ENCODE results near the gene ZNF284.

The ZNF284 gene

DNA sequence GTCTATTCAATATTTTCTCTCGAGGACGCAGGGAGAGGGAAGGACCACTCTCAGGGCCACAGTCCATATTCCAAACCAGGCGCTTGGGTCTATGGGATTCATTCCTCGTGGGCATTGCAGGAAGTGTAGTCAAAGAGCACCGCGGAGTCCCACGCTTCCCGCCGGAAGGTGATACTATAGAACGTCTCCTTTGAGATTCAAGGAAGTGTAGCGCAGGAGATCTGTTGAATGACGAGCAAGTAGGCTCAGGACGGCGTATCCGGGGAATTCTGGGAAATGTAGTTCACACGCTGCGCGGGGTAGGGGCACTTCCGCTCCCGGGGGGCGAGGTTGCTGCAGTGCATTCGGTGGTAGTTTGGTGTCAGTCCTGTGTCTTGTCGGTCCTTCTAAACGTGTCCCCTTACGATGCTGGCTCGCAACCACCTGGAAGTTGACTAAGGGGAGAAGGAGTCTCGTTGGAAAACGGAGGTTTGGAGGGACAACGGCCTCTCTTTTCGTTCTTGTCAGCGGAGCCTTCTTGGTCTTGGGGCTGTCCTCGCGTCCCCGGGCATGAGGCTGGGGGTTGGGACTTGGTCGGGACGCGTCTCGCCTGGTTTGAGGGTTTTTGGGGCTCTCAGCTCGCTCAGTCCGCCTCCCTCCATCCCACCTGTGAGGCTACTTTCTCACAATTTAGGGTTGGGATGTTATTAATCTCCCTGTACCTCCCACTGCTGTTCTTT lies at the start of gene ZNF284:
TSS of gene ZNF284 (plus strand) at position 336 of the 719 bp plus-strand sequence. CDS start 4,231 bp downstream, outside the sequence.
- TF ChIP-seq, protein P1, sequence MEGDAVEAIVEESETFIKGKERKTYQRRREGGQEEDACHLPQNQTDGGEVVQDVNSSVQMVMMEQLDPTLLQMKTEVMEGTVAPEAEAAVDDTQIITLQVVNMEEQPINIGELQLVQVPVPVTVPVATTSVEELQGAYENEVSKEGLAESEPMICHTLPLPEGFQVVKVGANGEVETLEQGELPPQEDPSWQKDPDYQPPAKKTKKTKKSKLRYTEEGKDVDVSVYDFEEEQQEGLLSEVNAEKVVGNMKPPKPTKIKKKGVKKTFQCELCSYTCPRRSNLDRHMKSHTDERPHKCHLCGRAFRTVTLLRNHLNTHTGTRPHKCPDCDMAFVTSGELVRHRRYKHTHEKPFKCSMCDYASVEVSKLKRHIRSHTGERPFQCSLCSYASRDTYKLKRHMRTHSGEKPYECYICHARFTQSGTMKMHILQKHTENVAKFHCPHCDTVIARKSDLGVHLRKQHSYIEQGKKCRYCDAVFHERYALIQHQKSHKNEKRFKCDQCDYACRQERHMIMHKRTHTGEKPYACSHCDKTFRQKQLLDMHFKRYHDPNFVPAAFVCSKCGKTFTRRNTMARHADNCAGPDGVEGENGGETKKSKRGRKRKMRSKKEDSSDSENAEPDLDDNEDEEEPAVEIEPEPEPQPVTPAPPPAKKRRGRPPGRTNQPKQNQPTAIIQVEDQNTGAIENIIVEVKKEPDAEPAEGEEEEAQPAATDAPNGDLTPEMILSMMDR (IDR thresholded peaks at IDR 0.05; ENCODE audit: low read depth, low read length) = no peak
- peak; percentile 89 to 90 for DNase-seq (ENCODE audit: low read depth in 2 of 2)
- H3K4me3 ChIP-seq (replicated peaks in 1 of 2; ENCODE audit: low read depth in 2 of 2, low read length in 2 of 2) = peak within 1 kb of the TSS; percentile 74 to 83

DNA sequence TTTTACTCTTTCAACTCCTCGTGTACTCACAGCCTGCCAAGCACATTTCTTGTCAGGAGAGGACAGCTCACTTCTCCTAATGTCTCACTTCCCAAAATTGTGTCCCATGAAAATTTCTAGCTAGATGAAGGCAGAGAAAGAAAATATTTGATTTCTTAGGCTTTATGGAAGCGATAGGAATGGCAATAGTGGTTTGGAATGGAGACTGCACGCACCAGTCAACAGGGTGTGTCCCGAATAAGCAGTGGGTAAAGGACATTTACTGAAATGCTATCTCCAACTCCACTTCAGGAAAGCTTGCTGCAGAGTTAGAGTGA lies 47.1 kb upstream of the ZNF284 start:
- TF ChIP-seq, protein P1 (IDR thresholded peaks at IDR 0.05; ENCODE audit: low read depth, low read length) = no peak
- DNase-seq (ENCODE audit: low read depth in 2 of 2) = no peak
- peak overlapping the region; percentile 78 to 90 for H3K4me3 ChIP-seq (replicated peaks in 1 of 2; ENCODE audit: low read depth in 2 of 2, low read length in 2 of 2)

DNA sequence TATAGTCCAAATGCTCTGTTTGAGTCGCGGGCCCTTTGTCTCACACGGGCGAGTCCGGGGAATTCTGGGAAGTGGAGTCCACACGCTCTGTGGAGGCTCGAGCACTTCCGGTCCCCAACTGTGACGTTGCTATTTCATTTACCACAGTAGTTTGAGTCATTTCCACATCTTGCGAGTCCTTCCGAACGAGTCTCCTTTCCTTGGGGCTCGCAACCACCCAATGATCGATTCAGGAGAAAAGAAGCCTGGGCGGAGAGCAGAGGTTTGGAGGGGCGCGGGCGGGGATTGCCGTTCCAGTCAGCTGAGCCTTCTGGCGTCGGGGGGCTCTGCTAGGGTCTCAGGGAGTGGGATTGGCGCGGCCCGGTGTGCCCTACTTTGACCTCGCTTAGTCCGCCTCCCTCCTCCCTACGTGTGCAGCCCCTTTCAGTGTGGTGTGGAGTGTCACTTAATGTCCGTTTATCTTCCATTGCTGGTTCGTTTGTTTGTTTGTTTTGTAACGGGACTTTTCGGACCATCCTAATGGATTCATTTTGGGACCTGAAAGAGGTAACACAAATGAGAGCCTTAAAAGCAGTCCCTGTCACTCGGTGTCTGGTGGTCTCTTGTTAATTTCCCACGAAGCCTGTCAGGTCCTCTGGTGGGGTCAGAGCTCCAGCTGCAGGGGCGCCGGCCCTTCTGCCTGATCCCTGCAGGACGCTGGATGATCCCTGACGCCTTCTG lies 46.6 kb upstream of the ZNF284 start, which contains the start of gene ZNF222:
TSS of gene ZNF222 (plus strand) at position 163 of the 720 bp plus-strand sequence. CDS start at position 221, 58 bp downstream.
- TF ChIP-seq, protein P1 (IDR thresholded peaks at IDR 0.05; ENCODE audit: low read depth, low read length) = no peak
- peak; percentile 89 to 93 for DNase-seq (ENCODE audit: low read depth in 2 of 2)
- H3K4me3 ChIP-seq (replicated peaks in 1 of 2; ENCODE audit: low read depth in 2 of 2, low read length in 2 of 2) = peak within 1 kb of the TSS; percentile 78 to 90

DNA sequence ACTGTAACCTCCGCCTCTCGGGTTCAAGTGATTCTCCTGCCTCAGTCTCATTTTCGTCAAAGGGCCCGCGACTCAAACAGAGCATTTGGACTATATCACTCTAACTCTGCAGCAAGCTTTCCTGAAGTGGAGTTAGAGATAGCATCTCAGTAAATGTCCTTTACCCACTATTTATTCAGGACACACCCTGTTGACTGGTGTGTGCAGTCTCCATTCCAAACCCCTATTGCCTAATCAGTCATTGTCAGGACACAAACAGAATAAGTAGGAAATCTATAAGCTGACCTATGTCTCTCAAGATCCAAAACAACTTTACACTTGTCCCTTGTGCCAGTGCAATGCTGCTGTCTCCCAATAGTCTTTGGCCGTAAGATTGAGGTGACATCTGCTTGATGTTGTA lies 45.3 kb upstream of the ZNF284 start:
- DNase-seq (ENCODE audit: low read depth in 2 of 2) = no peak
- TF ChIP-seq, protein P1 (IDR thresholded peaks at IDR 0.05; ENCODE audit: low read depth, low read length) = no peak
- H3K4me3 ChIP-seq (replicated peaks in 1 of 2; ENCODE audit: low read depth in 2 of 2, low read length in 2 of 2) = no peak overlapping the region

DNA sequence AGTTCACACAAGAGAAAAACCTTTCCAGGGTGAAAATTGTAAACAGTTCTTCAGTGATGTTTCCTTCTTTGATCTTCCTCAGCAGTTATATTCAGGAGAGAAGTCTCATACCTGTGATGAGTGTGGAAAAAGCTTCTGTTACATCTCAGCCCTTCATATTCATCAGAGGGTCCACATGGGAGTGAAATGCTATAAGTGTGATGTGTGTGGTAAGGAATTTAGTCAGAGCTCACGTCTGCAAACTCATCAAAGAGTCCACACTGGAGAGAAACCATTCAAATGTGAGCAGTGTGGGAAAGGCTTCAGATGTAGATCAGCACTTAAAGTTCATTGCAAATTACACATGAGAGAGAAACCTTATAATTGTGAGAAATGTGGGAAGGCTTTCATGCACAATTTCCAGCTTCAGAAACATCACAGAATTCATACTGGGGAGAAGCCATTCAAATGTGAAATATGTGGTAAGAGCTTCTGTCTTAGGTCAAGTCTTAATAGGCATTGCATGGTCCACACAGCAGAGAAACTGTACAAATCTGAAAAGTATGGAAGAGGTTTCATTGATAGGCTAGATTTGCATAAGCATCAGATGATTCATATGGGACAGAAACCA lies 39.9 kb upstream of the ZNF284 start:
- DNase-seq (ENCODE audit: low read depth in 2 of 2) = peak in 1 of 2 donors; percentile 5
- TF ChIP-seq, protein P1 (IDR thresholded peaks at IDR 0.05; ENCODE audit: low read depth, low read length) = no peak
- no peak overlapping the region for H3K4me3 ChIP-seq (replicated peaks in 1 of 2; ENCODE audit: low read depth in 2 of 2, low read length in 2 of 2)

DNA sequence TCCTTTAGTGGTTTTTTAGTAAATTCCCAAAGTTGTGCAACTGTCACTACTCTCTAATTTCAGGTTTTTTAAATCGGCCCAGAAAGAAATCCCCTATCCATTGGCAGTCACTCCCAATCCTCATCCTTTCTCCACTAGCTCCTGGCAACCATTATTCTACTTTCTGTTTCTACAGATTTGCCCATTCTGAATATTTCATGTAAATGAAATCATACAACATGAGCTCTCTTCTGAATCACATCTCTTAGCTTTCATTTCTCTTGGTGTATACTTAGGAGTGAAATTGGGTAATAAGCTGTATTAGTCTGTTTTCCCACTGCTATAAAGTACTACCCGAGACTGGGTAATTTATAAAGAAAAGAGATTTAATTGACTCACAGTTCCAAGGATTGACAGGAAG lies 29.8 kb upstream of the ZNF284 start:
- TF ChIP-seq, protein P1 (IDR thresholded peaks at IDR 0.05; ENCODE audit: low read depth, low read length) = no peak
- H3K4me3 ChIP-seq (replicated peaks in 1 of 2; ENCODE audit: low read depth in 2 of 2, low read length in 2 of 2) = no peak overlapping the region
- no peak for DNase-seq (ENCODE audit: low read depth in 2 of 2)
